ENCODE measurements around the gene C16orf78.

The C16orf78 gene

DNA sequence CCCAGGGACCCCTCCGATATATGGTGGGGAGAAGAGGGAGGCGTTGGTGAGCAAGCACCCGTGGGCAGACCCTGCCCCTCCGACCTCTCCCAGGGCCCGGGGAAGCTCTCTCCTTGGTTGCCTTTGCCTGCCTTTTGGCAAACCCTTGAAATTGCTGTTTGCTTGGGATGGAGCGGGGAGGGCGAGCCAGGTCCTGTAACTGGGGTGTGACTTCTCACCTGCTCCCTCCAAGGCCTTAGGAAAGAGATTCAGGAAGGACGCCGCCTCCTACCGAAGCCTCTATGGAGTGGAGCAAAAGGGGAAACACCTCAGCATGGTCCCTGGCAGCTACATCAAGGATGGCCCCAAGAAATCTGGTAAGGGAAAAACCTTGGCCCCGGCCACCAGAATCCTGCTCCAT is 4.6 kb downstream of the C16orf78 start:
- TF ChIP-seq Cebpa-rat (IDR thresholded peaks at IDR 0.05) = no peak
- Histone ChIP-seq H3K27me3 (no peaks in the 10 kb centered on the region), H4K20me1 (no peaks in the 10 kb centered on the region), H3K4me2 (no peak overlapping the region), H3K9me3 (no peaks in the 10 kb centered on the region), H3K36me3 (no peaks in the 10 kb centered on the region), H3K4me1 (no peaks in the 10 kb centered on the region), H3K27ac (no peak overlapping the region), H3K4me3 (no peak overlapping the region), H3K9ac (no peak overlapping the region)

DNA sequence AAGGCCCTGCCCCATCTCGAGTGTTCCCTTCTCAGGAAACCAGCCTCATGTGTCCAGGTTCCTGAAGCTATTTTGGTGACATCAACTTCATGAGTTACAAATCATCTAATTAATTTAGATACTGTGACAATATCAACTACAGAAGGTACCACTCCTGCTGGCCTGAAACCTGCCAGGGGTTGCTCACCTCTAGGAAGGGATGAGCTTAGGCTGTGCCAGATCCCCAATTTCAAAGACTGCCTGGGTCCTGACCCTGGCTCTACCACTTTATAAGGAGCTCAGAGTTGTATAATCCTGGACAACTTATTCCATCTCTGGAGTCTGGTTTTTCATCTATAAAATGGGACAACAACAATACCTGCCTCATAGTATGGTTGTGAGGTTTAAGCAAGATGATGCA is 5.2 kb downstream of the C16orf78 start:
- Histone ChIP-seq H3K4me1 (no peaks in the 10 kb centered on the region), H3K9ac (no peak overlapping the region), H3K27me3 (no peaks in the 10 kb centered on the region), H3K9me3 (peaks cover 3% of the 10 kb centered on the region; the same call in 1 of the 2 replicates), H3K4me3 (no peak overlapping the region), H3K4me2 (no peak overlapping the region), H4K20me1 (no peaks in the 10 kb centered on the region), H3K36me3 (no peaks in the 10 kb centered on the region), H3K27ac (no peak overlapping the region)
- no peak for TF ChIP-seq Cebpa-rat (IDR thresholded peaks at IDR 0.05)

GRCh38 chr16:49382916-49383315 is 9.3 kb downstream of the C16orf78 start:
- Histone ChIP-seq H3K4me1 (no peaks in the 10 kb centered on the region), H3K9ac (no peak overlapping the region), H3K4me3 (no peak overlapping the region), H3K27me3 (no peaks in the 10 kb centered on the region), H3K36me3 (no peaks in the 10 kb centered on the region), H4K20me1 (no peaks in the 10 kb centered on the region), H3K27ac (no peak overlapping the region), H3K9me3 (peaks cover 9% of the 10 kb centered on the region; the same call in 1 of the 2 replicates), H3K4me2 (no peak overlapping the region)
- TF ChIP-seq Cebpa-rat (IDR thresholded peaks at IDR 0.05) = no peak

DNA sequence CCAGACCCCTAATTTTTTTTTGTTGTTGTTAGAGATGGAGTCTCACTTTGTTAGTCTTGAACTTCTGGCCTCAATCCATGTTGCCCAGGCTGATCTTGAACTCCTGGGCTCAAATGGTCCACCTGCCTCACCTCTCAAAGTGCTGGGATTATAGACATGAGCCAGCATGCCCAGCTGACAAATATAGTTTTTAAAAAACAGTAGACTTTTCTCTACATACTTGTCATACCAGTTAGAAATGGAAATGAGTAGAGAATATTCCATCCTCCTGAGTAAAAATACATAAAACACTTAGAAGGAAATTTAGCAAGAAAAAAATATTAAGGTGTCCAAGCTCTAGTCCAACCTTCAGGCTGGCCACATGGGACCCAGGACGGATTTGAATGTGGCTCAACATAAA is 21.4 kb downstream of the C16orf78 start:
- H3K9me3 ChIP-seq = no peaks in the 10 kb centered on the region
- H3K4me3 ChIP-seq = no peak overlapping the region
- H3K36me3 ChIP-seq = no peaks in the 10 kb centered on the region
- H3K4me2 ChIP-seq = no peak overlapping the region
- H3K4me1 ChIP-seq = peaks cover 5% of the 10 kb centered on the region; the same call in 1 of the 2 replicates
- H3K27ac ChIP-seq = no peak overlapping the region
- no peaks in the 10 kb centered on the region for H3K27me3 ChIP-seq
- H4K20me1 ChIP-seq = no peaks in the 10 kb centered on the region
- no peak for TF ChIP-seq Cebpa-rat (IDR thresholded peaks at IDR 0.05)
- H3K9ac ChIP-seq = no peak overlapping the region

- Histone ChIP-seq H3K27me3 (no peaks in the 10 kb centered on the region), H3K4me1 (peaks cover 5% of the 10 kb centered on the region; the same call in 1 of the 2 replicates), H4K20me1 (no peaks in the 10 kb centered on the region), H3K4me2 (no peak overlapping the region), H3K4me3 (no peak overlapping the region), H3K36me3 (no peaks in the 10 kb centered on the region), H3K27ac (no peak overlapping the region), H3K9me3 (no peaks in the 10 kb centered on the region), H3K9ac (no peak overlapping the region)
- no peak for TF ChIP-seq Cebpa-rat (IDR thresholded peaks at IDR 0.05)
Measured at GRCh38 chr16:49396206-49396720, 22.7 kb downstream of the C16orf78 start.

DNA sequence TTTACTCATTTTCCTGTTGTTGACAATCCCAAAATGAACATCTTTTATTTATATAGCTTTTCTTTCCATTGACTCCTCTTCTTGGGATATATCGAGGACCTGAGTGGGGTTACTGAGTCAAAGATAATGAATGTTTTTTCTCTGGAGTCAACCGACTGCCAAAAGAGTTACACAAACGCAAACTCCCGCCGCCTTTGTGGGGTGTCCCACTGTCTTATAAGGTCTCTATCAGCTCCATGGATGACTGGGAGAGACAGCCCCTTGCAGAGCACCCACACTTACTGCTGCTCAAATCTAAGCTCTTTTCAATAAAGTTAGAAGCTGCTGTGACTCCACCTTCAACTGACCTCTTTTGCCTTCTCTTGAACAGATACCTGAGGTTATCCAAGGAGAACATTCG is 25.2 kb downstream of the C16orf78 start:
- no peak overlapping the region for H3K27ac ChIP-seq
- no peaks in the 10 kb centered on the region for H4K20me1 ChIP-seq
- H3K36me3 ChIP-seq = no peaks in the 10 kb centered on the region
- no peak overlapping the region for H3K4me2 ChIP-seq
- H3K27me3 ChIP-seq = no peaks in the 10 kb centered on the region
- no peak overlapping the region for H3K4me3 ChIP-seq
- H3K9me3 ChIP-seq = peaks cover 9% of the 10 kb centered on the region
- TF ChIP-seq Cebpa-rat (IDR thresholded peaks at IDR 0.05) = no peak
- H3K4me1 ChIP-seq = no peaks in the 10 kb centered on the region
- no peak overlapping the region for H3K9ac ChIP-seq

DNA sequence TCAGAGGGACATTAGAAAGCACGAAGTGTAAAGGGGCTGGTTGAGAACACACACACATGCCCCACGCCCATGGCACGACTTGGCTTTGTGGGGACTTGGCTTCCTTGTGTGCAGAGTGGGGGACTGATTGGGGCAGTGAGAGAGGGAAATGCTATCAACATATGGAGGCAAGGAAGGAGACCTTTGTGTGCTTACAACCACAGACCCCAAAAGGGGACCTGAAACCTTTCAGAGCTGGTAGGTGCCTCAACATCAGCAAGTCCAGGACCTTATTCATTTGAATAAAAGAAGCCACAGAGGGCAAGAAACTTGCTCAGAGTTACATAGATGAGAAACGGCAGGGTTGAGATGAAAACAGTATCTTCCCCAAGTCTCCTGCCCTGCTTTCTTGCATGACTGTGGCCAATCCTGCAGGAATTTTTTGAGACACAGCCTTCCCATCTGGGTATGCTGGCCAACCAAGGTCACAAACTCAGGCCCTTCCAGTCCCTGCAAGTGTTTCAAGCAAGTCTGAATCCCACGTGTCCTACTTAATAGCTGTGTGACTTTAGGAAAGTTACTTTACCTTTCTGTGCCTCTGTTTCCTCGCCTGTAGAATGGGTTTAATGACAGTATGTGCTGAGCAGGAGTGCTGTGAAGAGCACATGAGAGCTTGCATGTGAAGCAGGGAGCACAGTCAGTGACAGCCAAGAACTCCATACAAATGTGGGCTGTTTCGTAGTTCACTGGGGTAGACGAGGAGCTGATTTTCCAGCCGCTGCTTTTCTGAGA is 26.2 kb downstream of the C16orf78 start:
- H3K36me3 ChIP-seq = no peaks in the 10 kb centered on the region
- H3K4me2 ChIP-seq = no peak overlapping the region
- no peaks in the 10 kb centered on the region for H4K20me1 ChIP-seq
- H3K4me1 ChIP-seq = no peaks in the 10 kb centered on the region
- H3K9ac ChIP-seq = no peak overlapping the region
- TF ChIP-seq Cebpa-rat (IDR thresholded peaks at IDR 0.05) = no peak
- no peak overlapping the region for H3K4me3 ChIP-seq
- H3K9me3 ChIP-seq = peaks cover 9% of the 10 kb centered on the region
- no peaks in the 10 kb centered on the region for H3K27me3 ChIP-seq
- no peak overlapping the region for H3K27ac ChIP-seq

- no peak overlapping the region for H3K4me2 ChIP-seq
- no peak overlapping the region for H3K4me3 ChIP-seq
- no peaks in the 10 kb centered on the region for H3K27me3 ChIP-seq
- no peaks in the 10 kb centered on the region for H3K36me3 ChIP-seq
- peaks cover 9% of the 10 kb centered on the region for H3K9me3 ChIP-seq
- H3K4me1 ChIP-seq = no peaks in the 10 kb centered on the region
- no peak overlapping the region for H3K9ac ChIP-seq
- TF ChIP-seq Cebpa-rat (IDR thresholded peaks at IDR 0.05) = no peak
- no peak overlapping the region for H3K27ac ChIP-seq
- H4K20me1 ChIP-seq = no peaks in the 10 kb centered on the region
Measured at GRCh38 chr16:49400611-49401010, 27.0 kb downstream of the C16orf78 start.

DNA sequence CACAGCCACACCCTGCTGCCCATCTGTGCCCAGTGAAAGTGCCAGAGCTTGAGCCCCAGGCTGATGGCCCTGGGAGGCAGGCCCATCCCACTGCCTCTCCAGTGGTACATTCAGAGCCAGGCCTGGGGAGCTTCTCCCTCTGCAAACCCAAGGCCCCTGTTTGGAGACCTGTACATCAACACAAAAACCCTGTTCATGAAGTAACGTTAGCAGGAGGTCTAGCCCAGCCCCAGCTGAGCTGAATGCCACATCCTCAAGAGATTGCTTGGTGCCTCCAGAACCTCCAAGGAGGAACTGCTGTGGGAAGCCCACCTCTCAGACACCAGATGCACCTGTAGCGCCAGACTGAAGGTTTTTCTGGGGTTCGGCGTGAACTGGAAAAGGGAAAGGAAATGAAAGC is 31.5 kb downstream of the C16orf78 start:
- H3K9me3 ChIP-seq = peaks cover 9% of the 10 kb centered on the region
- H3K36me3 ChIP-seq = no peaks in the 10 kb centered on the region
- H4K20me1 ChIP-seq = no peaks in the 10 kb centered on the region
- TF ChIP-seq Cebpa-rat (IDR thresholded peaks at IDR 0.05) = no peak
- no peak overlapping the region for H3K9ac ChIP-seq
- H3K27ac ChIP-seq = no peak overlapping the region
- H3K4me1 ChIP-seq = peaks cover 8% of the 10 kb centered on the region; the same call in 1 of the 2 replicates
- H3K4me2 ChIP-seq = no peak overlapping the region
- no peak overlapping the region for H3K4me3 ChIP-seq
- no peaks in the 10 kb centered on the region for H3K27me3 ChIP-seq

DNA sequence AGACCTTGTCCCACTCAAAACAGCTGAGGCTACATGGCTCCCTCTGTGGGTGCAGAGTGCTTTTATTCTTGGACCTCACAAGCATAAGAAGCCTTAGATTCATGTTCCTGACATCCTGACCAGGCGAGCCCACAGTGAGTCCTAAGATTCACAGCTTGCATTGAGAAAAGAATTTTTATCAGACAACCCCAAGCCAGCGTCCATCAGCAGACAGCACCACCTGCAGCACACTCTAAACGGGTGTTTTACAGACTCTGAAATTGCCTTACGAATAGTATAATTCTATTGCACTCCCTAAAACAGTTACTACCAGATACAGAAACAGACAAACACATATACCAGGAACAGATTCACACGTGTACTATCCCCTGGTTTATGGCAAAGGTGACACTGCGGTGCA is 31.9 kb downstream of the C16orf78 start:
- Histone ChIP-seq H3K36me3 (no peaks in the 10 kb centered on the region), H3K27ac (no peak overlapping the region), H4K20me1 (no peaks in the 10 kb centered on the region), H3K4me3 (no peak overlapping the region), H3K4me1 (peaks cover 13% of the 10 kb centered on the region; the same call in 1 of the 2 replicates), H3K4me2 (no peak overlapping the region), H3K9me3 (peaks cover 9% of the 10 kb centered on the region), H3K27me3 (no peaks in the 10 kb centered on the region), H3K9ac (no peak overlapping the region)
- TF ChIP-seq Cebpa-rat (IDR thresholded peaks at IDR 0.05) = no peak
